Astrocyte of the cerebellum (primary cell): ENCODE results near the gene LRRC27.
A peak's percentile ranks its signal among the peaks of the same experiment; 100 is the strongest.

Source experiments
- DNase-seq: peaks from one replicate; pipeline ENCODE4 v3.0.0-alpha.2; 2011; ENCODE audit warnings: low read depth
- H3K4me3 ChIP-seq: 2 replicates; pipeline ENCODE4 v1.5.1; 2011; ENCODE audit warnings: mild to moderate bottlenecking, low read depth, low read length, moderate library complexity
- in situ Hi-C: cut with HindIII; loops from 2 replicates; pipeline ENCODE4 v1.10.0; 2017; ENCODE audit warnings: low sequenced_read_pairs
- TF ChIP-seq, protein P1 (sequence below): IDR thresholded peaks from 2 replicates; pipeline ENCODE4 v1.5.1; 2012; ENCODE audit warnings: low read length, low read depth, moderate library complexity, mild to moderate bottlenecking; ENCODE audit errors: missing control alignments

LRRC27 gene

DNA sequence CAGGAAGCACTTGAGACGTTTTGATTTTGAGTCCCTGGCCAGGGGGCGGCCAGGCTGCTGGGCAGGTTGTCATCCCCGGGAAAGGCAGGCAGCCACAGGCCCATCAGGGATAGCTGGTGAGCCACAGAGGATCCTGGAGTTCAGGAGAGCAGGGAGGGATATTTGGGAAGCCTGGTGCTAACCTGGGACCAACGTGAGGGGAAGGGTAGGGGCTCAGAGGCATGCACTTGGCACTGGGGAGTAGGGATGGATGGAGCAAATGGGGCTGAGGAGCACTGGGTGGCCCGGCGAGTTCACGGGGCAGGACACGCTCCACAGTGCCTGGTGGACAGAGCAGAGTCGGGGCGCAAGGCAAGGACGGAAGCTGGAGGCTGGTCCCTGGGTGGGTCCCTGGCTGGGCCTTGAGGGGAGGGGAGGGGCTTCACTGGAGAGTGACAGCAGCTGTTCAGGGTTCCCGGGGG is 30.2 kb downstream of the LRRC27 start:
- TF ChIP-seq, protein P1, sequence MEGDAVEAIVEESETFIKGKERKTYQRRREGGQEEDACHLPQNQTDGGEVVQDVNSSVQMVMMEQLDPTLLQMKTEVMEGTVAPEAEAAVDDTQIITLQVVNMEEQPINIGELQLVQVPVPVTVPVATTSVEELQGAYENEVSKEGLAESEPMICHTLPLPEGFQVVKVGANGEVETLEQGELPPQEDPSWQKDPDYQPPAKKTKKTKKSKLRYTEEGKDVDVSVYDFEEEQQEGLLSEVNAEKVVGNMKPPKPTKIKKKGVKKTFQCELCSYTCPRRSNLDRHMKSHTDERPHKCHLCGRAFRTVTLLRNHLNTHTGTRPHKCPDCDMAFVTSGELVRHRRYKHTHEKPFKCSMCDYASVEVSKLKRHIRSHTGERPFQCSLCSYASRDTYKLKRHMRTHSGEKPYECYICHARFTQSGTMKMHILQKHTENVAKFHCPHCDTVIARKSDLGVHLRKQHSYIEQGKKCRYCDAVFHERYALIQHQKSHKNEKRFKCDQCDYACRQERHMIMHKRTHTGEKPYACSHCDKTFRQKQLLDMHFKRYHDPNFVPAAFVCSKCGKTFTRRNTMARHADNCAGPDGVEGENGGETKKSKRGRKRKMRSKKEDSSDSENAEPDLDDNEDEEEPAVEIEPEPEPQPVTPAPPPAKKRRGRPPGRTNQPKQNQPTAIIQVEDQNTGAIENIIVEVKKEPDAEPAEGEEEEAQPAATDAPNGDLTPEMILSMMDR: no peak
- no peak overlapping the region for H3K4me3 ChIP-seq
- in situ Hi-C loops: no loop called here
- no peak for DNase-seq

DNA sequence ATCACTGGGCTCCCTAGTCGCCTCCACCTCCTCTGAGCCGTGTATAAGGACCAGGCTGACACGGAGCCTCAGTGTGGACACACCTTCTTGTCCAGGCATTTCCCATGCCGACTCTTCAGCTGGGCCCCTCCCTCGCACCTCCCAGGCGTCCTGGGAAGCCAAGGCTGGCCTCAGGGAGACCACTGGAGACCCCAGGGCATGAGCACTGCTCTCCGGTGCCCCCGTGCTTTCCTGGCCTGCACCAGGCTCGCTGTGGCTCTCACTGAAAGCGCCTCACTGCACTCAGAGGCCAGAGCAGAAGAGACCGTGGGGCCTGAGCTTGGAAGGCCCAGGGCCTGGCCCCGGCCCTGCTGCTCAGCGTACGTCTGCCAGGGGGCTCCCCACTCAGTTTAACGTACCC is 31.4 kb downstream of the LRRC27 start:
- in situ Hi-C loops: no loop called here

DNA sequence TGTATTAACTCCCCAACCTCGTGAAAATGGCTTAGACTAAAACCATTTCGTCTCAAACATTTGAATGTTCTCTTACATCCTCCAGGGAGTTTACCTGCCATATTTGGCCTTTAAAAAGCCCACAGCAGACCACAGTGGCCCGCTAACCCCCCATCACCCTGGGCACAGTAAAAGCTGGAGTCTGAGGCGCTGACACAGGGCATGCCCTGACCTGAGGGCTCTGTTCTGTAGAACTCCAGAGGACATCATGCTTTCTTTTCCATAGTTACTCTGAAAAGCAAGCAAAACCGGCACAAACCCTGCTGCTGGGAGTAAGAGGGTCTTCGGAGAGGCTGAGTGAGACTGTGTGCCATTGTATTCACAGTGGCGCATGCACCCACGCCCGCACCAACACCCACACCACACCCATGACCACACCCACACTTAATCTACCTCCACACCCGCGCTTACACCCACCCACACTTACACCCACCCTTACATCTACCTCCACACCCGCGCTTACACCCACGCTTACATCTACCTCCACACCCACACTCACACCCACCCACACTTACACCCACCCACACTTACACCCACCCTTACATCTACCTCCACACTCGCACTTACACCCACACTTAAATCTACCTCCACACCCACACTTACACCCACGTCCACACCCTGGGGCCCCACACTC is 32.1 kb downstream of the LRRC27 start:
- peak; percentile 5 for DNase-seq
- TF ChIP-seq, protein P1: no peak
- in situ Hi-C loops: no loop called here

More for the DNA sequence above, 31.4 kb downstream of the LRRC27 start:
- H3K4me3 ChIP-seq: no peak overlapping the region
- TF ChIP-seq, protein P1: no peak
- DNase-seq: no peak

DNA sequence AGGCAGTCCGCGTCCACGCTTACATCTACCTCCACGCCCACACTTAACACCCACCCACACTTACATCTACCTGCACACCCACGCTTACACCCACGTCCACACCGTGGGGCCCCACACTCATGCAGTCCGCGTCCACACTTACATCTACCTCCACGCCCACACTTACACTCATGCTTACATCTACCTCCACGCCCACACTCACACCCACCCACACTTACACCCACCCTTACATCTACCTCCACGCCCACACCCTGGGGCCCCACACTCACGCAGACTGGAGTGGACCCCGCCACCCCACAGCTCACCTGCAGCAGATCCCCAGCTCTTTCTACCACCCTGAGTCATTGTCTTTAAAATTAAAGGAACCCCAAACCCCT is 32.6 kb downstream of the LRRC27 start:
- TF ChIP-seq, protein P1: no peak
- in situ Hi-C loops: no loop called here

More for the DNA sequence above, 32.1 kb downstream of the LRRC27 start:
- no peak overlapping the region for H3K4me3 ChIP-seq

DNA sequence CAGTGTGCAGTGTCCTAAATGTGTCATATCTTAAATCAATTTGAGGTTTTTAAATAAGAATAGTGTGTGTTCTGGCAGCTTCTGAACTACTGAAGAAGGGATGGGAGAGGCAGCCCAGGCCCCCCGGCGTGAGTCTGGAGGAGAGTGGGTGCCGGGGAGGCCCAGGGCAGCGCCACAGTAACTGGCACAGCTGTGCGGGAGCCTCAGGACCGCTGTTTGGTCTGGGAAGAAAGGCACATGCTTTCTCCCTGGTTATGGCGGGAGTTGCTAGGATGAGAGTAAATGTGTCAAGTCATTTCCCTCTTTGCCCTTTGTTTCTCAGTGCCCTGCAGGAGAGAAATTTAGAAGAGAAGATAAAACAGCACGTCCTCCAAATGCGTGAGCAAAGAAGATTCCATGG is 33.1 kb downstream of the LRRC27 start:
- TF ChIP-seq, protein P1: no peak
- H3K4me3 ChIP-seq: no peak overlapping the region
- in situ Hi-C loops: no loop called here
- DNase-seq: no peak

More for the DNA sequence above, 32.6 kb downstream of the LRRC27 start:
- no peak for DNase-seq
- no peak overlapping the region for H3K4me3 ChIP-seq

DNA sequence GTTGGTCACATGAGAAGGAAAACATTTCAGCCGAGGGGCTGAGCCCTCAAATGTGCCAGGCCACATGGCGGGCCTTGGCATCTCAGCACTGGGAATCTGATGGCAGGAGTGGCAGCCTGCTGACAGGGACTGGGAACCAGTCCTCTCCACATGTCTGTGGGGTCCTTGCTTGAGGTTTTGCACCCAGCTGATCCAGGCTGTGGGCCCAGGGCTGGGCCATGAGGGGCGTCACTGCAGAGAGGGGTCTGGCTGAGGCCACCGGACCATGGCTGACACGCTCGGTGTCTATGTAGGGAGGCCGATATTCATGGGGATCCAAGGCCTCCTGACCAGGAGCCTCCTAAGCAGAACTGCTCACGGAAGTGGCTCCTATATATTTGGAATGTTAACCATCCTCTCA is 34.0 kb downstream of the LRRC27 start:
- no peak for DNase-seq
- in situ Hi-C loops: no loop called here
- TF ChIP-seq, protein P1: no peak
- no peak overlapping the region for H3K4me3 ChIP-seq
